HG03378 (cell line): ENCODE data around the gene NUTF2.
A peak's percentile ranks its signal among the peaks of the same experiment; 100 is the strongest.

Source experiments
- ATAC-seq: cut with Tn5 transposase; IDR thresholded peaks from one replicate; pipeline ENCODE4 v1.9.1; 2021; ENCODE audit warnings: mild to moderate bottlenecking, moderate library complexity; ENCODE audit not compliant: unreplicated experiment

NUTF2 gene

DNA sequence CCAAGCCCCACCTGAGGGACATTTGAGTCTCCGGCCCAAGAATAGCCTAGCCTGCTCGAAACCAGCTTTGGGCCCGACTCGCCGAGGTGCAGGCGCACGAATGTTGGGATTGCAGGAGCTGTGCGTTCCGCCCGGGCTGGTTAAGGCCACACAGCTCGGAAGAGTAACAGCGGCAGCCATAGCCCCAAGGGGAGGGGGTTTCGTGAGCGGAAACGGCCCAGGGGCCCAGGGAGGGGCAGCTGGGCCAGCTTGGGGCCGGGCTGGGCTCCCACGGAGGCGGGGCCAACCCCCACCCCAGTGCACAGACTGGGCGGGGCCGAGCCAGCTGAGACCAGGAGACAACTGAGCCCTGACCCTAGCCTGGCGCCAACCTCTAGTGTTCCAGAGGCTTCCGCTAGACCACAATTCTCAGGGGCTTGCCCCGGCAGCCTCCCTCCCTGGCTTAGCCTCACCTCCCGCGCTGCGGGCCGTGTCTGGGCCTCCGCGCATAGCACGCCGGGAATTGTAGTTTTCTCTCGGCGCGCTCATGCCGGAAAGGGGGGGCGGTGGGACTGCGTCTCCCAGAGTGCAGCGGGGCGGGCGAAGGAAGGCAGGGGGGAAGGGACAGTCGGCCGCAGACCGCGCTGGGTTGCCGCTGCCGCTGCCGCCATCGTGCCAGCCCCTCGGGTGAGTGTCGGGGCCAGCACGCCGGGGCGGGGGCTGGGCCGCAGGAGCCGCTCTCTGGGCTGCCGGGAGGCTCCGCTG, at the start of gene NUTF2:
Gene NUTF2 (plus strand): TSS at position 614 of the 744 bp plus-strand sequence. CDS start 18,198 bp downstream, outside the sequence.
- ATAC-seq = peak; percentile 50

DNA sequence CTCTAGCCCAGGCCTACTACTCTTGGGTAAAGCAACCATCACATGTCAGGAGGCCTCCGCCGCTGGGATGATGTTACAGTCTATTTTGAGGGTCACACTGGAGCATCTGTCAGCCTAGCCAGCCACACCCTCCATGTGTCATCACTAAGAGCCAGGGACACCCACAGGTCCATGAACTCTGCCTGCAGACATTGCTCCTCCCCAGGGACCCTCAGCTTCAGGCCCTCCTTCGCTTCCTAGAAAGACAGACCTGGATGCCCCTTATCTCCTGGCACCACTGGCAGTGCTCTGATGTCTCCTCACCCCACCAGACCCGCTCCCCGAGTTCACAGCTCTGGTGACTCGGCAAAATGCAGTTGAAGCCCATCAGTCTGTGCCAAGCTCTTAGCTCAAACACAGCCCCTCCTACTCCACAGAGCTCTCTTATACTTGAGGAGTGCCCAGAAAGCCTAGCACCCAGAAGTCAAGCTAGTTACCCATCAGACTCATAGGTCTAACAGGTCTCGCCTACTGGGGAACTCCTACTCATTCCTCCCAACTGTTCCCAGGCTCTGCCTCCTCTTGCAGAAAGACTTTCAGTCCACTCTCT, 46.3 kb upstream of the NUTF2 start:
- no peak for ATAC-seq

DNA sequence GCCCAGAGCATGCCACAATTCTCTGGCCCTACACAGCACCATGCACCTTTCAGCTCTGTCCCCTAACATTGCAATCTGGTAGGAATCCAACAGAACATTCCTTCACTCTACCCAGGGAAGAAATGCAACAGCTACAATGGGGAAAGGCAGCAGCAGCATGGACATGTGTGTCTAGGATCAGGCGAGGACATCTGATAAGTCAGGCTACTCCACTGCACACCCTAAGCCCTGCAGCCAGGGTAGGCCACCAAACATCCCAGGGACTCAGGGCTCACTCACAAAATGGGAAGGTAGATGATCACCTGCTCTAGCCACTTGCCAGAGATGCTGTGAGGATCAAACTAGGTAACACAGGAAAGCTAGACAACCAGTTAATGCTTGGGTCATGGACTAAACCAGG, 45.5 kb upstream of the NUTF2 start:
- no peak for ATAC-seq

DNA sequence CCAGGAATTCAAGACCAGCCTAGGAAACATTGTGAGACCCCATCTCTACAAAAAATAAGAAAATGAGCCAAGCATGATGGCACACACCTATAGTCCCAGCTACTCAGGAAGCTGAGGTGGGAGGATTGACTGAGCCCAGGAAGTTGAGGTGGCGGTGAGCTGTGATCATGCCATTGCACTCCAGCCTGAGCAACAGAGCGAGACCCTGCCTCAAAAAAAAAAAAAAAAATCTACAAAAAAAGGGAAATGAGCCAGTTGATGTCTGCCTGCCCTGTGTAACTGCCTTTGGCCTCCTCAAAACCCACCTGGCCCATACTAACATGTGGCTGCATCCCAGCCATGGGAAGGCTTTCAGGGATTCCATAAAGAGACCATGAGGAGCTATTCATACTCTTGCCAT, 44.9 kb upstream of the NUTF2 start:
- ATAC-seq = no peak

DNA sequence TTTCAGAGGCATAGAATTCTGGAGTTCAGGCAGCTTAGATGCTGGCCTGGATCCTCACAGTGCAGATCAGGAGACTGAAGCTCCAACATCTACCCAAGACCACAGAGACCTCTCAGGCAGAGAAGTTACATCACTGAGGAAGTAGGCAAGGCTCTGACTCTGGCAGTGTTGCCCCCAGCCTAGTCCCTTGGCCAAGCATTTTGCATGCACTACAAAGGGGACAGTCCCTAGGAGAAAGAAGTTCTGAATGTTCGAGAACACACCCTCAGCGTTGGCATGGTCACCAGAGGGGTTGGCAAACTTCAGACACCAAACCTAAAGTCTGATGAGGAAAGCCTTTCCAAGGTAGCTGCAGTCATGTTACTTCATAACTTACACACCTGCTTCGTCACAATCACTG, 42.8 kb upstream of the NUTF2 start:
- ATAC-seq = no peak

DNA sequence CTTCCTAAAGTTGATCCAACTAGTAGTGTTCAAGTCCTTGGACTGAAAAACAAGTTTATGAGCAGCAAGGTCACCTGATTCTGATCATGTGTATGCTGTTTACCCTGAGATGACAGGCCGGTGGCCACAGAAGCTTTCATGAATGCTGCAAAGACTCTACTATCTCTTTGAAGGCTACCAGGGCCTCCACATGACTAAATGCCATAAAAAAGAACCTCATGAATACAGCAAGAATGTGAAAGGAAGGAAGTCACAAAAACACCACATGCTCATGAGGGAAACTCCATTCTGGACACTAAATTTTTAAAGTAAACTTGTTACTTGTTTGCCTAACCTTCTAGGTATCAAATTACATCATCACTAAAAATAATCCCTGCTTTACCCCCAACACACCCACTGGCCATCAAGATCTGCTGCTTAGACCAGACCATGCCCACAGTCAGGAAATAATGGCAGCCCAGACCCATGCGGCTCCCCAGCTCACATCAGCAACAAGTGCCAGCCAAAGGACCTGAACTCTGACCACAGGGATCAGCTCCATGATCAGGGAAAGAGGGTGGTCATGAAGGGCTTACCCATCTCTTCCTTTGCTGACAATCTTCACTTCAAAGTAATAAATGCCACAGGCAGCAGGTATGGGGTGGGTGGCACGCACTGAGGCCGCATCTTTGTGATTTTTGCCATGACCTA, 41.7 kb upstream of the NUTF2 start:
- no peak for ATAC-seq

DNA sequence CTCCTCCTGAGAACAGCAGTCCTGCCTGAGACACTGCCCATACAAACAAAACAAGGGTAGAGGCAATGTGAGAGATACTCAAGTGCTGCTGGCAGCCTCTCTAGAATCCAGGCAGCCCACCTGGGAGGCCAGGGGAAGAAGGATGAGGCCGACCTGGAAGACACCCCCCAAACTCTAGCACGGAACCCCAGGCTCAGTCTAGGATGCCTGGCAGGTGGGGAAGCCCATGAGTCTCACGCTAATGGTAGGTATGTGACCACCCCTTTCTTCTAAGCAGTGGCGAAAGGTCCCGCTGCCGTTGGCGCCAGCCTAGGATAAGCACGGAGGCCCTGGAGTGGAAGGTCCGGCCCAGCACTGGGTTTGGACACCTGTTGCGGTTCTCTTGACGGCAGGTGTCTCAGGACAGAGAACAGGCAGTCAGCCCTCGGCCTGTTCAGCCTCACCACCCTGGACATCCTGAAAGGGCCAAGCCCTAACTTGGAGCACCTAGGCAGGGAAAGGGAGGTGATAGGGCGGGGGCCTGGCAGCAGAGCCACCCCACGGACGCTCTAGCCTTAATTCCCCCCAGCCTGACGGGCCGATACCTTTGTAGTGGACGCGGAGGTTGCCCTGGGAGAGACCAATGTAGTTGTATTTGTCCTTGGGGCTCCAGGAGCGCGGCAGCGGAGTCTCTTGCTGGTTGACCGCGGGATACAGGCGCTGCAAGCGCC, 40.9 kb upstream of the NUTF2 start:
- ATAC-seq = no peak

DNA sequence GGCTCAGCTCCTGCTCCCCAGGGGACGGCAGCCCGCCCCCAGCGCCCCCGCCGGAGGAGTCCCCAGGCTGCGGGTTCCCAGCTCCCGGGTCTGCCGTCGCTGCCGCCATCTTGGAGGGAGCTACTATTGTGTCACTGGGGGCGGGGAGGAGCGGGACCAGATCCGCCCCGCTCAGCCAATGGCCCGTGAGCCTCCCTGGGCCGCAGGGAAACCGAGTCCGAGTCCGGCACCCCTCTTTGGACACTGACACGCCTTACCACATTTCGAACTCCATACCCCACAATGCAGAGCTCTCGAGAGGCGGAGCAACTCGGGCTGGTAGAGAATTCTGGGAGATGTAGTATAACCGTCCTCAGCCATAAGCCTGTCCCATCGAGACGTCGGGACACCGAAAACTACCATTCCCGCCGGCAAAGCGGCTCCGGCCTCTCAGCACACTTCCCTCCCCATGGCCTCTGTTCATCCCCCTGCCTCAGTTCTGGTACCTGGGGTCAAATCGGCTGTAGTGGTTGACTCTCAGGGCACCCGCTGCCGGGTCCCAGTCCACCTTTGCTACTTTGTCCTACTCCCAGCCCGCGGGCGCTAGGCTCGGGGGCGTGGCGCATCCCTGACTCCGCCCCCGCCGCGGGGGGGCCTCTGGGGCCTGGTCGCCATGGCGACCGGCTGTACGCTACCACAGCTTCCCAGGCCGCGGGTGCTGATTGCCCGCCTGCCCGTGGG, 40.1 kb upstream of the NUTF2 start, which contains the start of the genes RANBP10 and TSNAXIP1:
Gene RANBP10 (minus strand): TSS at position 133 of the 720 bp plus-strand sequence. CDS start 24 bp downstream, at position 109.
Gene TSNAXIP1 (plus strand): TSS at position 462 of the 720 bp plus-strand sequence. CDS start 261 bp downstream, outside the sequence.
- peak; percentile 97 for ATAC-seq

DNA sequence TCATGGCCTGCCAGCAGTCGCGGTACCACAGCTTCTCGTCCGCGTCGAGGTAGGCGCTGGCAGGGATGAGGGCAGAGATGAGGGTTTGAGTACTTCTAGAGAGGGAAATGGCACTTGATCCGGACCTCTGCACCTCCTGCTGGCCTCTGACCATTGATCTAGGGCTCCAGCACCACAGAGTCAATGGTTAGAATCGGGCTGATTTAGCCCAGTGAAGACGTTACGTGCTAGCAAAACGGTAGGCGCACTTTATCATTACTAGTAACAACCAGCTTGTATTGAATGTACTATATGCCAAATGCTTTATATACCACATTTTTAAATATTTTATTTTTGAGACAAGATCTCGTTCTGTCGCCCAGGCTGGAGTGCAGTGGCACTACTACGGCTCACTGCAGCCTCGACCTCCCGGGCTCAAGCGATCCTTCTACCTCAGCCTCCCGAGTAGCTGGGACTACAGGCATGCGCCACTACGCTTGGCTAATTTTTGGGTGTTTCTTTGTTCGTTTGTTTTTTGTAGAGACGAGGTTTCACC, 39.5 kb upstream of the NUTF2 start:
- ATAC-seq = no peak

DNA sequence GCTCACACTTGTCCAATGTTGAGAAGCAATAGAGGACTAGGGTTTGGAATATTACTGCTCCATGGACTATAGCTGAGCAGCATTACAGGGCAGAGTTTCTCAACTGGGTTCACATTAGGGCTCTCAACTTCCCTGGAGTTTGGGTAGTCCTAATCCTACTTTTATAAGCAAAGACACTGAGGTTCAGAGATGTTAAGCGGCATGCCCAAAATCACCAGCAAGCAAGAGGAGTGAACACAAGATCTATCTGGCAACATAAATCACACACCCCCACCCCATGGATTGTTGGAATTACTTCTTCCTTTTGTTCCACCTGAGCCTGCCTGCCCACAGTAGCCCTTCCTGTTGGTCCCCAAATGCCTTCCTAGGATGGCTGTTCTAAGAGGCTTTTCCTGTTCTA, 34.8 kb upstream of the NUTF2 start:
- no peak for ATAC-seq

DNA sequence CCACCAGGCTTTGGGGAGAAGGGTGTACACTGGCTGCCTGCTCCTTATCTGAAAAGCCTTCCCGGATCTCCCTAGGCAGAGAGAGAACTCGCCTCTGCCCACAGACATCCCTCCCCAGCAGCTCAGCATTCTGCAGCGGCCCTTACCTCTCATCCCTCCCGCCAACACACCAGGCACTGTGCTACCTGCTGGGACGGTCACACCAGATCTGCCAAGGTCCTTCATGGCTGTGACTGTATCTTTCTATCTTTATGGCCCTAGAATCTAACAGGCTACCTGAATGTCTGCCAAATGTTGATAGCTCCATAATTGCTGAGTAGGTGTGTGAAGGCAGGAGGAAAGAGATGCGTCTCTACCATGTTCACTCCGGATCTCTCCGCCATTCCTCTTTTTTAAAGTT, 32.2 kb upstream of the NUTF2 start:
- no peak for ATAC-seq

DNA sequence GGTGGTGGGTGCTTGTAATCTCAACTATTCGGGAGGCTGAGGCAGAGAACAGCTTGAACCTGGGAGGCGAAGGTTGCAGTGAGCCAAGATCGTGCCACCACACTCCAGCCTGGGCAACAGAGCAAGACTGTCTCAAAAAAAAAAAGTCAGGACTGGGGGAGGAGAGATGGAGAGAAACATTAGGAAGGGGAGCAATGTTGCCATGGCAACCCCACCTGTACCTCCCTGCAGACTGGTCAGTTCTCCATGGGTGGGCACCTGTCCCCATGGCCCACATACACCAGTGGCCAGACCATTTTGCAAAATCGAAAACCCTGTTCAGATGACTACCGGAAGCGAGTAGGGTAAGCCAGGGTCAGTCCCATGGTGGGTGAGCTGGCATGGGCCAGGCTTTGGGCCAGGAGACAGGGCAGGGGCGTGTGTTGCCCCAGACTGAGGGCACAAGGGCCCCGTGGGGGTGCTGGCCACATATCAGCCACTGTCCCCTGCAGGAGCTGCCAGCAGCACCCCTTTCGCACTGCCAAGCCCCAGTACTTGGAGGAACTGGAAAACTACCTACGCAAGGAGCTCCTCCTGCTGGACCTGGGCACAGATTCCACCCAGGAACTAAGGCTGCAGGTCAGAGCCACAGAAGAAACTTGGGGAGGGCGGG, 26.0 kb upstream of the NUTF2 start:
- no peak for ATAC-seq

DNA sequence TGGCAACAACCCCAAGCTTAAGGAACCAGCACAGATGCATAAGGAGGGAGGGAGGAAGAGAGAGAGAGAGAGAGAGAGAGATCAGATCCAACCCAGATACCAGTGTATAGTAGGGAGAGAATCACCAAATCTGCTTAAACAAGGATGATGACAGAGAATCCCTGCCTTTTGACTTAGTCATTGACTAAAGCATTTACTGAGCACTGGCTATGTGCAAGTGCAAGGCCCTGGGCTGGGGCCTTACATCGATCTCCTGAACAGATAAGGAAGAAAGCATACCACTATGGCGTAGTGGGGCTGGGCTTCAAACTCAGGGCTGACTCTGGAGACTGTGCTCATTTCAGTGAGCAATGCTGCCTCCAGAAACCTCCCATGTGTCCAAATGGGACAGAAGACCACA, 24.2 kb upstream of the NUTF2 start:
- ATAC-seq = no peak

DNA sequence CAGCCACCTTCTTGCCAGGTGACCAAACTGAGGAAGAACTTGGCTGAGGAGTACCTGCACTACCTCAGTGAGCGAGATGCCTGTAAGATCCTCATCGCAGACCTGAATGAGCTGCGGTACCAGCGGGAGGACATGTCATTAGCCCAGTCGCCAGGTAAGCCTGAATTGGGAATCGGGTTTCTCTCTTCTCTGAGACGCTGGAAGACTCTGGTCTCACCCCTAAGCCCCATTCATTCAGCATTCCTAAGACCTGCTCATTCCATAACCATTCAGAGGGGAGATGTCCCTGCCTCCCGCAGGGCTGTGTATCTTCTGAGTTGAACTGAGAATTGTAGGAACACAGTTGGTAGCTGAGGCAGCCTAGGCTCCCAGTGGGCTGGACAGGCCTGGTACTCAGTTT, 21.6 kb upstream of the NUTF2 start:
- ATAC-seq = no peak

DNA sequence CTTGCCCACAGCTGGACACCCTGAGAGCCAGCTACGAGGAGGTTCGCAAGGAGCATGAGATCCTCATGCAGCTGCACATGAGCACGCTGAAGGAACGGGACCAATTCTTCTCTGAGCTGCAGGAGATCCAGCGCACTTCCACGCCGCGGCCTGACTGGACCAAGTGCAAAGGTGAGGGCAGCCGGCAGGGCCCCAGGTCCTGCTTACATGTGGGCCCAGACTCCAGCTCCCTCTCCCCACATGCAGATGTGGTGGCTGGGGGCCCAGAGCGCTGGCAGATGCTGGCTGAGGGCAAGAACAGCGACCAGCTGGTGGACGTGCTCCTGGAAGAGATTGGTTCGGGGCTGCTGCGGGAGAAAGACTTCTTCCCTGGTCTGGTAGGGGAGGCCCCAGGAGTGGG, 20.8 kb upstream of the NUTF2 start:
- ATAC-seq = no peak

DNA sequence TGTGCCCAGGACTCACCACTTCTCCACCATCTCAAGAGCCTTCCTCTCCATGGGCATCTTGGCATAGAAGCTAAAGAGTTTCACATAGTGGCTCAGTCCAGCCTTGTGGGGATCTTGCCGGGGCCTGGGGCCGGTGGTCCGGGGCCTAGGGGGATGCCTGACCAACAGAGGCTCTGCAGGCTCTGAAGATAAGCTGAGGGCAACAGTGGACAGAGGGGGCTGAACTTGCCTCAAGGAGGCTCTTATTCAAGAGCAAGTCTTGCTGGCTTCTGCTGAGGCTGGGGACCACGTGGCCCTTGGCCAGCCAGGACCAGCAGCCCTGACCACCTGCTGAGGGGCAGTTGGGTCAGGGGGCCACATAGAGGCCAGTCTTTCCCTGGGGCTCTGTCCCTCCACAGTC, 18.1 kb upstream of the NUTF2 start:
- ATAC-seq = no peak

DNA sequence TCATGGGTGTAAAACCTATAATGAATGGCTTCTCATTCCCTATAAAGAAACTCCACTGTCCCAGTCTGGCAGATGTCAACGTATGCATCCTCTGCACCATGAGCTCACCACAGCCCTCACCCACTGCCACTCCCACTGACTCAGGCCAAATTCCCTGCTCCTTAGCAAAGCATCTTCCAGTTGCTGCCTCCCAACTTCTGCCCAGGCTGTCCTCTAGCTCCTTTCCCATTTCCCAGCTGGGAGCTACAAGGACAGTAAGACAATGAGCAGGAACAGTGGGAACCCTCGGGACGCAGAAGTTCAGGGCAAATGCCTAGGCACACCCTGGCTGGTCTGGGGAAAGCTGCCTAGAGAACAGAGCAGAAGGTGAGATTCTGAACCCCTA, 13.7 kb upstream of the NUTF2 start:
- ATAC-seq = no peak

DNA sequence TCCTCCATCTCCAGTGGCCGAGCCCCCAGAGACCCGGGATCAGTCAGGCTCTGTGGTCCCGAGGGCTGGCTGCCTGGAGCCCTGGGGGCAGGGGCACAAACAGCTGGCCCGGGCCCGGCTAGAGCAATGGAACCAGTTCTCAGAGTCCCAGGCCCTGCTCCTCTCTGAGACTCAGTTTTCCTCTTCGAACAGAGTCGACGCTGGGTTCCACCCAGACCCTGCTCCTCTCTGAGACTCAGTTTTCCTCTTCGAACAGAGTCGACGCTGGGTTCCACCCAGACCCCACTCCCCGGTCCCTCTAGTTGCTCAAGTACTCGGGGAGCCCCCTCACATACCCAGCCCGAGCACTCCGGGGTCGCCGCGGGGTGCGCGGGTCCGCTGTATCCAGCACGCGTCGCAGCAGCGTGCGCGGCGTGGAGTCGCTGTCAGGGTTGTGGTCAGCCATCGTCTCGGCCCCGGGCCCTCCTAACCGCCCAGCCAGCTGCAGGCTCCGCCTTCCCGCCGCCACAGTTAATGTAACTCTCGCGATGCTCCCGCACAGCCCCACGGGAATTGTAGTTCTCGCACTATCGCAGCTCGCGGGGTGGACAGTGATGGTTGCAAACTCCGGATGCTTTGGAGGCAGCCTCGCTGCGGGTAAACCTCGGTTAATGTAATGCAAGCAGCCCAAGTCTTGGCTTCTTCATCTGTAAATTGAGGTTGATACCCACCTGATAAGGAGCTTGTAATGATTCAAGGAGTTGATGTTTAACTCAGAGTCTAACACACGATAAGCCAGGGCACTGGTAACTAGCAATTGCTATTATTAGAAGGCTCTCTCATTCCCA, 13.1 kb upstream of the NUTF2 start:
- ATAC-seq = peak; percentile 95

DNA sequence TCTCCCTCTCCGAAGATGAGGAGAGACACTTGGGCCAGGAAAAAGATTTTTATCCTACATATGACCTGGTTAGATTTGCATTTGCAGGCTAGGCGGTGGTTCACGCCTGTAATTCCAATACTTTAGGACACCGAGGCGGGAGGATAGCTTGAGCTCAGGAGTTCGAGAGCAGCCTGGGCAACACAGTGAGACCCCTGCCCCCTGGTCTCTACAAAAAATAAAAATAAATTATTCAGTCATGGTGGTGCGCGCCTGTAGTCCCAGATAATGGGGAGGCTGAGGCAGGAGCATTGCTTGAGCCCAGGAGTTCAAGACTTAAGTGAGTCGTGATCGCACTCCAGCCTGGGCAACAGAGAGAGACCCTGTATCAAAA, 12.5 kb upstream of the NUTF2 start:
- no peak for ATAC-seq
